ENCODE measurements around the gene GRK5.

GRCh38 chr10:119361037-119361436, 153.7 kb downstream of the GRK5 start:
- TF ChIP-seq HDGF (IDR thresholded peaks at IDR 0.05; ENCODE audit: borderline replicate concordance) = no peak
- no peak for TF ChIP-seq L3MBTL2 (conservative IDR thresholded peaks at IDR 0.05)
- TF ChIP-seq SP1 (IDR thresholded peaks at IDR 0.05) = no peak
- TF ChIP-seq BHLHE40 (IDR thresholded peaks at IDR 0.05; ENCODE audit: borderline replicate concordance) = no peak
- no peak for TF ChIP-seq FOXK2 (IDR thresholded peaks at IDR 0.05)
- TF ChIP-seq LEF1 (IDR thresholded peaks at IDR 0.05; ENCODE audit: borderline replicate concordance) = no peak
- no peak for TF ChIP-seq ELF4 (IDR thresholded peaks at IDR 0.05)
- no peak for TF ChIP-seq ARNT (IDR thresholded peaks at IDR 0.05)
- TF ChIP-seq FOXM1 (IDR thresholded peaks at IDR 0.05; ENCODE audit: borderline replicate concordance) = no peak

All from HEK293T (cell line).